Astrocyte (in vitro differentiated cells and primary cell): Measurements from ENCODE around the gene MARVELD3. TPM values are rescaled to one million over a fixed set of nuclear protein-coding genes. Genes with fewer than 3 reads are reported as not detected.

Experiments used
- DNase-seq: peaks from one replicate; pipeline ENCODE4 v3.0.0-alpha.2; 2010; ENCODE audit warnings: low read depth
- FAIRE-seq: peaks from 2 replicates; lab custom pipeline; 2011; peaks lifted over from hg19 to GRCh38; lab: Jason Lieb, UNC
- H2AFZ ChIP-seq: 2 replicates; pipeline ENCODE4 v1.6.0; 2012; ENCODE audit warnings: low read depth, low read length, inconsistent platforms
- H3K27ac ChIP-seq: 2 replicates; pipeline ENCODE4 v1.5.1; 2011; ENCODE audit warnings: low read depth, low read length, inconsistent platforms
- H3K27me3 ChIP-seq: 2 replicates; pipeline ENCODE4 v1.6.0; 2011; ENCODE audit warnings: low read length, inconsistent platforms; ENCODE audit not compliant: insufficient read depth
- H3K36me3 ChIP-seq: 2 replicates; pipeline ENCODE4 v1.5.1; 2011; ENCODE audit warnings: low read length, inconsistent platforms; ENCODE audit not compliant: insufficient read depth
- H3K4me1 ChIP-seq: 2 replicates; pipeline ENCODE4 v1.5.1; 2011; ENCODE audit warnings: low read length, inconsistent platforms; ENCODE audit not compliant: insufficient read depth
- H3K4me2 ChIP-seq: 2 replicates; pipeline ENCODE4 v1.6.0; 2012; ENCODE audit warnings: low read length, inconsistent platforms
- H3K4me3 ChIP-seq: 2 replicates; pipeline ENCODE4 v1.5.1; 2011; ENCODE audit warnings: low read depth, mild to moderate bottlenecking, low read length, inconsistent platforms; ENCODE audit not compliant: insufficient read depth
- H3K79me2 ChIP-seq: 2 replicates; pipeline ENCODE4 v1.6.0; 2012; ENCODE audit warnings: mild to moderate bottlenecking, low read length, inconsistent platforms; ENCODE audit not compliant: insufficient read depth
- H3K9ac ChIP-seq: 2 replicates; pipeline ENCODE4 v1.6.0; 2012; ENCODE audit warnings: mild to moderate bottlenecking, low read length, inconsistent platforms
- H3K9me3 ChIP-seq: 2 replicates; pipeline ENCODE4 v1.5.1; 2012; ENCODE audit warnings: low read depth, mild to moderate bottlenecking, low read length, inconsistent platforms; ENCODE audit not compliant: insufficient read depth
- H4K20me1 ChIP-seq: 2 replicates; pipeline ENCODE4 v1.6.0; 2012; ENCODE audit warnings: low read length, inconsistent platforms; ENCODE audit not compliant: insufficient read depth
- H3K27ac Mint-ChIP-seq: one replicate; pipeline ENCODE4 v1.8.0; 2021; ENCODE audit warnings: mild to moderate bottlenecking, mixed read lengths; ENCODE audit not compliant: unreplicated experiment
- H3K27me3 Mint-ChIP-seq: one replicate; pipeline ENCODE4 v1.8.0; 2021; ENCODE audit warnings: low read depth, mixed read lengths; ENCODE audit not compliant: unreplicated experiment
- H3K36me3 Mint-ChIP-seq: one replicate; pipeline ENCODE4 v1.8.0; 2021; ENCODE audit warnings: low read depth, mixed read lengths; ENCODE audit not compliant: unreplicated experiment
- H3K4me1 Mint-ChIP-seq: one replicate; pipeline ENCODE4 v1.8.0; 2021; ENCODE audit warnings: low read depth, mixed read lengths; ENCODE audit not compliant: unreplicated experiment
- H3K4me3 Mint-ChIP-seq: one replicate; pipeline ENCODE4 v1.8.0; 2021; ENCODE audit warnings: mild to moderate bottlenecking, moderate library complexity, mixed read lengths; ENCODE audit not compliant: unreplicated experiment
- H3K9me3 Mint-ChIP-seq: one replicate; pipeline ENCODE4 v1.8.0; 2021; ENCODE audit warnings: mild to moderate bottlenecking, mixed read lengths; ENCODE audit not compliant: unreplicated experiment
- EZH2 ChIP-seq: IDR thresholded peaks from 2 replicates; pipeline ENCODE4 v1.6.1; 2012; ENCODE audit warnings: mild to moderate bottlenecking, low read length, inconsistent platforms; ENCODE audit not compliant: insufficient read depth
- total RNA-seq: library from RNA; stranded (reverse); gene quantifications from 2 replicates; pipeline ENCODE4 v1.2.1, GENCODE V29; 2021
- TF ChIP-seq, protein P1 (sequence below): IDR thresholded peaks from 2 replicates; pipeline ENCODE4 v1.5.1; 2011; ENCODE audit warnings: low read depth, mild to moderate bottlenecking, inconsistent platforms, low read length, moderate library complexity; ENCODE audit not compliant: insufficient read depth

MARVELD3 gene
- total RNA-seq, 1 donor from 2014 or later: 1.4 TPM

DNA sequence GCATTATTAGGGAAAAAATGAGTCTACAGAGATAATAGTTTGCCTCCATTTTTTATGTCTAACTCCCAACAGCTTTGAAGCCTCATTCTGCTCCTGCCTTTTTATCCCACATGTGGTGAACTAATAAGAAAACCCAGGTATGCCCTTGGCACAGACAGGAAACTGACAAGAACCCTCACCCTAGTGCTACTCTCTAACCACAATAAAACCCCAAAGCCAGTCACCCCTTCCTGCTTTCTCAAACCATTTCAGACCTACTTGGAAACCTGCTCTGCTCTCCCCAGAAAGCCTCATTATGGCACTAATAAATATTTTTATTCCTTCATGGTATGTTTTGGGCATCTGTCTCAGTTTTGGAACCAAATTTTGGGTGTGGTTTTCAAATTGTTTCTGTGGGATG, 3.9 kb upstream of the MARVELD3 start:
- H3K79me2 ChIP-seq: no peaks in the 10 kb centered on the region
- no peaks in the 10 kb centered on the region for H3K9me3 ChIP-seq
- no peaks in the 10 kb centered on the region for H3K36me3 ChIP-seq
- H3K27me3 ChIP-seq: peaks cover 8% of the 10 kb centered on the region
- Mint-ChIP-seq H3K4me1 (no peaks in the 10 kb centered on the region), H3K9me3 (peaks cover 3% of the 10 kb centered on the region), H3K27ac (no peak overlapping the region), H3K36me3 (no peaks in the 10 kb centered on the region), H3K27me3 (peaks cover 16% of the 10 kb centered on the region), H3K4me3 (no peak overlapping the region)
- no peak overlapping the region for H3K27ac ChIP-seq
- H2AFZ ChIP-seq: no peak overlapping the region
- no peak for DNase-seq
- H3K4me2 ChIP-seq: no peak overlapping the region
- no peak overlapping the region for H3K9ac ChIP-seq
- H3K4me3 ChIP-seq: no peak overlapping the region
- H4K20me1 ChIP-seq: no peaks in the 10 kb centered on the region
- TF ChIP-seq, protein P1, sequence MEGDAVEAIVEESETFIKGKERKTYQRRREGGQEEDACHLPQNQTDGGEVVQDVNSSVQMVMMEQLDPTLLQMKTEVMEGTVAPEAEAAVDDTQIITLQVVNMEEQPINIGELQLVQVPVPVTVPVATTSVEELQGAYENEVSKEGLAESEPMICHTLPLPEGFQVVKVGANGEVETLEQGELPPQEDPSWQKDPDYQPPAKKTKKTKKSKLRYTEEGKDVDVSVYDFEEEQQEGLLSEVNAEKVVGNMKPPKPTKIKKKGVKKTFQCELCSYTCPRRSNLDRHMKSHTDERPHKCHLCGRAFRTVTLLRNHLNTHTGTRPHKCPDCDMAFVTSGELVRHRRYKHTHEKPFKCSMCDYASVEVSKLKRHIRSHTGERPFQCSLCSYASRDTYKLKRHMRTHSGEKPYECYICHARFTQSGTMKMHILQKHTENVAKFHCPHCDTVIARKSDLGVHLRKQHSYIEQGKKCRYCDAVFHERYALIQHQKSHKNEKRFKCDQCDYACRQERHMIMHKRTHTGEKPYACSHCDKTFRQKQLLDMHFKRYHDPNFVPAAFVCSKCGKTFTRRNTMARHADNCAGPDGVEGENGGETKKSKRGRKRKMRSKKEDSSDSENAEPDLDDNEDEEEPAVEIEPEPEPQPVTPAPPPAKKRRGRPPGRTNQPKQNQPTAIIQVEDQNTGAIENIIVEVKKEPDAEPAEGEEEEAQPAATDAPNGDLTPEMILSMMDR: no peak
- TF ChIP-seq EZH2: no peak
- no peak for FAIRE-seq
- H3K4me1 ChIP-seq: peaks cover 6% of the 10 kb centered on the region

DNA sequence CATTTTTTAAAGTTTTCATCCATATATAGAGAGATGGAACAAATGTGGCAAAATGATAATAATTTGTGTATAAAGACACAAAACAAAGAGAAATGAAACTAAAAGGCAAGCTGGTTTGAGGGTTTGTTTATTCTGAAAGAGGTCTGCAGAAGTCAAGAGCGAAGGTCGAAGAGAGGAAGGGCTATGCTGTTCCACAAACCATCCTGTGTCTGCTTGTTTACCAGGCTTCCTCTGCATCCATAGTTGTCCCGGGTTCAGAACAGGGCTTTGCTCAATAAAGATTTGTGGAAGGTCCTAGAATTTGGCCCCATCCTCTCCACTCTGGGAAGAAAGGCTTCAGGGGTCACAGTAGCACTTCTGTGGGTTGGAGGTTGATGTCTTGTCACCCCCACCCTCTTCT, 2.4 kb upstream of the MARVELD3 start:
- H3K27ac Mint-ChIP-seq: no peak overlapping the region
- H3K9me3 Mint-ChIP-seq: peaks cover 3% of the 10 kb centered on the region
- Histone ChIP-seq H3K36me3 (no peaks in the 10 kb centered on the region), H3K4me3 (no peak overlapping the region), H3K9ac (no peak overlapping the region), H2AFZ (no peak overlapping the region), H3K4me2 (no peak overlapping the region), H3K27me3 (peaks cover 16% of the 10 kb centered on the region), H3K9me3 (no peaks in the 10 kb centered on the region), H3K79me2 (no peaks in the 10 kb centered on the region), H3K4me1 (peaks cover 6% of the 10 kb centered on the region), H4K20me1 (no peaks in the 10 kb centered on the region), H3K27ac (no peak overlapping the region)
- peaks cover 20% of the 10 kb centered on the region for H3K27me3 Mint-ChIP-seq
- no peak overlapping the region for H3K4me3 Mint-ChIP-seq
- no peaks in the 10 kb centered on the region for H3K36me3 Mint-ChIP-seq
- peaks cover 4% of the 10 kb centered on the region for H3K4me1 Mint-ChIP-seq
- FAIRE-seq (no peak), DNase-seq (no peak)
- TF ChIP-seq EZH2: no peak
- TF ChIP-seq, protein P1: no peak

DNA sequence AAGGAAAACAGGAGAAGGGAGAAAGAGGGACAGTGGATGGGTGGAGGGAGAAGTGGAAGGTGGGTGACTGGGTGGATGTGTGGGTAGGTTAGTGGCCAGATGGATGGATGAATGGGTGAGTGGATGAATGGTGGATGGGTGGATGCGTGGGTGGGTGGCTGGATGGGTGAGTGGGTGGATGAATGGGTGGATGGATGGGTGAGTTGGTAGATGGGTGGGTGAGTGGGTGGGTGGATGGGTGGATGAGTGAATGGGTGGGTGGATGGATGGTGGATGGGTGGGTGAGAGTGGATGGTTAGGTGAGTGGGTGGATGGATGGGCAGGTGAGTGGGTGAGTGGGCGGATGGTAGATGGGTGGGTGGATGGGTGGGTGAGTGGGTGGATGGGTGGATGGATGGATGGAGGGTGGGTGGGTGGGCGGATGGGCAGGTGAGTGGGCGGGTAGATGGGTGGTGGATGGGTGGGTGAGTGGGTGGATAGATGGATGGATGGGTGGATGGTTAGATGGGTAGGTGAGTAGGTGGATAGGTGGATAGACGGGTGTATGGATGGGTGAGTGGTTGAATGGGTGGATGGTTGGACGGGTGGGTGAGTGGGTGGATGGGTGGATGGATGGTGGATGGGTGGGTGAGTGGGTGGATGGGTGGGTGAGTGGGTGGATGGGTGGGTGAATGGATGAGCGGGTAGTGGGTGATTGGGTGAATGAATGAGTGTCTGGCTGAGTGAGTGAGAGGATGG, 702 bp upstream of the MARVELD3 start:
- H3K4me2 ChIP-seq: no peak overlapping the region

More for the DNA sequence above, 702 bp upstream of the MARVELD3 start:
- Mint-ChIP-seq H3K9me3 (peaks cover 3% of the 10 kb centered on the region), H3K36me3 (no peaks in the 10 kb centered on the region), H3K27me3 (peaks cover 15% of the 10 kb centered on the region), H3K4me3 (no peak overlapping the region), H3K27ac (no peak overlapping the region), H3K4me1 (peaks cover 16% of the 10 kb centered on the region)
- DNase-seq (no peak), FAIRE-seq (no peak)
- Histone ChIP-seq H3K36me3 (no peaks in the 10 kb centered on the region), H4K20me1 (no peaks in the 10 kb centered on the region), H3K27ac (no peak overlapping the region), H3K27me3 (peaks cover 16% of the 10 kb centered on the region), H3K79me2 (no peaks in the 10 kb centered on the region), H3K4me3 (no peak overlapping the region), H3K9me3 (no peaks in the 10 kb centered on the region), H2AFZ (no peak overlapping the region), H3K4me1 (peaks cover 6% of the 10 kb centered on the region), H3K9ac (no peak overlapping the region)
- TF ChIP-seq, protein P1: no peak
- no peak for TF ChIP-seq EZH2
